Right ventricle myocardium superior (tissue), 1 donor: ENCODE measurements around the gene TIPRL. TPM values are rescaled to one million over a fixed set of nuclear protein-coding genes. Genes with fewer than 3 reads are reported as not detected.
"Not testable (repeated sequence)": the region's sequence is repeated elsewhere in the genome, so short reads cannot be mapped to it uniquely, and the experiment has no call there.

Experiments used
- ATAC-seq: fragments of 200-7000 bp; cut with Tn5 transposase; one replicate; pipeline ENCODE4 v1.9.1; 2020; ENCODE audit warnings: mild to moderate bottlenecking; ENCODE audit not compliant: poor library complexity
- DNase-seq: peaks from one replicate; pipeline ENCODE4 v3.0.0-alpha.2; 2020
- intact Hi-C: fragments of 100-400 bp; cut with DNase I; formaldehyde crosslinking; loops from one replicate; pipeline ENCODE4 v1.11.2; 2022
- total RNA-seq: library from RNA; stranded (reverse); fragmentation: NEBNext Ultra II Directional; extraction: Animal tissue kit (Norgen Biotek cat#: 25700); gene quantifications from one replicate; pipeline ENCODE4 v1.2.1, GENCODE V29; 2021
- donor health status: DM: no; HTN: yes; CAD: no; lungs with severe emphysema.

Gene TIPRL
- total RNA-seq, 1 donor from 2014 or later: 23.6 TPM

GRCh38 chr1:168199056-168199455 is 20.3 kb downstream of the TIPRL start:
- DNase-seq (no peak), ATAC-seq (no peak)
- intact Hi-C loops: no loop called here

DNA sequence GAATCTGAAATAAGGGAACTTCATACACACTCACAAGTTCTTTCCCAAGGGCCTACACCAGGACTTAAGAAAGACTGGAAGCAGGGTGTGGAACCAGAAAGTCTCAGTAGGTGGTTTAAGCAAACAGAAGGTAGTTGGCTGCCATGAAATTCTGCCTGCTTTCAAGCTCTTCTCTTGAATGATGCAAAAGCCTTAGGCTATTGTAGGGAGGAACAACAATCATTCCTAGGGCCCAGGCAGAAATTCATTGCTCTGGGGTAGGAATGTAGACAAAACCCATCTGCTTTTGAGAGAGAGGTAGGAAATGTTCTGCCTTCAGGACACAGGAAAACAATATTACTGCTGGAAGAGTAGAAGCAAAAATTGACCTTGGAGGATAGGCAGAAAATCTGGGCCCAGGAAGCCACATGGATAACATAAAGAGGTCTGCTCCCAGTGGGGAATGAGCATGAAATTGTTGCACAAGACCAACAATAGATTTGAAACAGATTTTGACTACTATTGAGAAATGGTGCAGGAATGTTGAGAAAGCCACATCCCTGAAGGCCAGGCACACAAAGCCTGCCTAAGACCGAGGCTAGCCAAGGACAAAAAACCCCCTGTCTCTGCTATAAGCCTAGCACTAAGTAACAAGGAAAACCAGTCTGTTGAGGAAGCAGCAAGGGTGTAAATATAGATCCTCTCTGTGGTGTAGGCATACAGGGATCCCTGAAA is 24.3 kb downstream of the TIPRL start:
- no peak for DNase-seq
- intact Hi-C loops: no loop called here
- peak; percentile 87 for ATAC-seq

DNA sequence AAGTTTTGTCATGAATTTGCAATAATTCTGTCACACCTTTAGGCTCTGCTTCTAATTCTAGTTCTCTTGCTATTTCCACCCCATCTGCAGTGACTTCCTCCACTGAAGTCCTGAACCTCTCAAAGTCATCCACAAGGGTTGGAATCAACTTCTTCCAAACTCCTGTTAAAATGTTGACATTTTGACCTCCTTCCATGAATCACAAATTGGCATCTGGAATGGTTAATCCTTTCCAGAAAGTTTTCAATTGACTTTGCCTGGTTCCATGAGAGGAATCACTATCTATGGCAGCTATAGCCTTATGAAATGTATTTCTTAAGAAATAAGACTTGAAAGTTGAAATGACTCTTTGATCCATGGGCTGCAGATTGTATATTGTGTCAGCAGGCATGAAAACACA is 27.3 kb downstream of the TIPRL start:
- intact Hi-C loops: no loop called here
- DNase-seq (no peak), ATAC-seq (no peak)

- intact Hi-C loops, DNase-seq, ATAC-seq: not testable (repeated sequence)
Measured at GRCh38 chr1:168207673-168208072, 28.9 kb downstream of the TIPRL start.

DNA sequence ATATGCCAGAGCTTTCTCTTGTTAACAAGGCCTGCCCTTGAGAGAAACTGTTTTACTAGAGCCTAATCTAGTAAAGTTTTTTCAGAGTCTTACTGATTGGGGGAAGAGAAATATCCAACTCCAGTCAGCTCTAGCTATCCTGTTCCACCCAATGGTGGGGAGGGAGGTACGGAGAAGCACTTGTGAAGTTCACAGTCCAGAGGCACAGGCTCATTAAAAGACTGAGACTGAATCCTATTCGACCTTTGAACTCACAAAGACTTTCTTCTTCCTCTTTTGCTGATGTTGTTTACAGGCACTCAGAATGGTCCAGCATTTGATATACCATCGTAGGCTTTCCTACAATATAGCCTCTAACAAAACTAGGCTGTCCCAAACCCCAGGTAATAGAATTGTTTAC is 31.6 kb downstream of the TIPRL start:
- DNase-seq: no peak
- no peak for ATAC-seq
- intact Hi-C loops: no loop called here

DNA sequence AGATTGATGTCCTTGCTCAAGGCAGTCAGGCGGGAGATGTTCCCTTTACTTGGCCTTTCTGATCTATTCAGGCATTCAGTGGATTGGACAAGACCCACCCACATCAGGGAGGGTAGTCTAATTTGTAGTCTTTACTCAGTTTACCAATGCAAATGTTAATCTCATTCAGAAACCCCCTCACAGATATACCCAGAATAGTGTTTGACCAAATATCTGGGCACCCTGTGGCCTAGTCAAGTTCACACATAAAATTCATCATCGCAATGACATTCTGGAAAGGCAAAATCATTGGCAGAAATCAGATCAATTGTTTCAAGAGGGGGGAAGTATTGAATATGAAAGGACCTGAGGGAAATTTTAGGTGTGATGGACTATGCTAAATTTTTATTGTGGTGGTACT is 34.6 kb downstream of the TIPRL start:
- intact Hi-C loops: no loop called here
- no peak for ATAC-seq

DNA sequence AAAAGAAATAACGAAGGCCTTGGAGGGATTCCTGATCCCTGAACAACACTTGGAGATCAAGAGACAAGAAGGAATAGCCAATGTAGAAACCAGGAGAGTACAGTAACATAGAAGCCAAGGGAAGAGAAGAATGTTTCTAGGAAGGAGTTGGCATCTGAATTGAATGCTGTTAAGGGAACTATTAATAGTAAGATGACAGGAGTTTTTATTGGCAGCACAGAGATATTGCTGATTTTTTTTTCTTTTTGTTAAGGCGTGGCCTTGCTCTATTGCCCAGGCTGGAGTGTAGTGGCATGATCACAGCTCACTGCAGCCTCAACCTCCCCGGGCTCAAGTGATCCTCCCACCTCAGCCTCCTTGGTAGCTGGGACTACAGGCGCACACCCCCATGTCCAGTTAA is 37.4 kb downstream of the TIPRL start:
- no peak for DNase-seq
- intact Hi-C loops: no loop called here
- peak; percentile 87 for ATAC-seq

More for the DNA sequence above, 34.6 kb downstream of the TIPRL start:
- DNase-seq: no peak

- no peak for DNase-seq
- intact Hi-C loops: no loop called here
- no peak for ATAC-seq
Measured at GRCh38 chr1:168217664-168218063, 38.9 kb downstream of the TIPRL start.

GRCh38 chr1:168218658-168219057 is 39.9 kb downstream of the TIPRL start:
- DNase-seq (no peak), ATAC-seq (no peak)
- intact Hi-C loops: no loop called here

DNA sequence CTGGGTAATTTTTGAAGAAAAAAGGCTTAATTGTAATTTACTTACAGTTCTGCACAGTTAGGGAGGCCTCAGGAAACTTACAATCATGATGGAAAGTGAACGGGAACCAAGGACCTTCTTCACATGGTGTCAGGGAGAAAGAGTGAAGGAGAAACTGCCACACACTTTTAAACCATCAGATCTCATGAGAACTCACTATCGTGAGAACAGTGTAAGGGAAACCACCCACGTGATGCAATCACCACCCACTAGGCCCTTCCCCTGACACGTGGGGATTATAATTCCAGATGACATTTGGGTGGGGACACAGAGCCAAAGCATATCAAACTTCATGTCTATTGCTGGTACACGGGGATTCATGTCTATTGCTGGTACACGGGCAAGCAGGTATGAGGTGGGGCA is 41.7 kb downstream of the TIPRL start:
- ATAC-seq (no peak), DNase-seq (no peak)
- intact Hi-C loops: no loop called here

- no peak for DNase-seq
- no peak for ATAC-seq
- intact Hi-C loops: no loop called here
Measured at GRCh38 chr1:168221275-168221674, 42.5 kb downstream of the TIPRL start.

- intact Hi-C loops: no loop called here
- ATAC-seq (no peak), DNase-seq (no peak)
Measured at GRCh38 chr1:168223261-168223660, 44.5 kb downstream of the TIPRL start.

- no peak for ATAC-seq
- intact Hi-C loops: no loop called here
- no peak for DNase-seq
Measured at GRCh38 chr1:168223681-168224540, 45.1 kb downstream of the TIPRL start.

DNA sequence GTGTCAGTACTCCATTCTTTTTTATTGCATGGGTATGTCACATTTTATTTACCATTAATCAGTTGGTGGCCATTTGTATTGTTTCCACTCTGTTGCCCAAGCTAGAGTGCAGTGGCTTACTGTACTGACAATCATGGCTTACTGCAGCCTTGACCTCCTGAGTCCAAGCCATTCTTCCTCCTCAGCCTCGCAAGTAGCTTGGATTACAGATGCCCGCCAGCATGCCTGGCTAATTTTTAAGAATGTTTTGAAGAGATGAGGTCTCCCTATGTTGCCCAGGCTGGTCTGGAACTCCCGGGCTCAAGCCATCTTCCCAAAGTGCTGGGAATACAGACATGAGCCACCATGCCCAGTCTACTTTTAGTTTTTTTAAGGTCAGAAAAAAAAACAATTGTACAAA is 46.2 kb downstream of the TIPRL start:
- ATAC-seq: no peak
- no peak for DNase-seq
- intact Hi-C loops: no loop called here

DNA sequence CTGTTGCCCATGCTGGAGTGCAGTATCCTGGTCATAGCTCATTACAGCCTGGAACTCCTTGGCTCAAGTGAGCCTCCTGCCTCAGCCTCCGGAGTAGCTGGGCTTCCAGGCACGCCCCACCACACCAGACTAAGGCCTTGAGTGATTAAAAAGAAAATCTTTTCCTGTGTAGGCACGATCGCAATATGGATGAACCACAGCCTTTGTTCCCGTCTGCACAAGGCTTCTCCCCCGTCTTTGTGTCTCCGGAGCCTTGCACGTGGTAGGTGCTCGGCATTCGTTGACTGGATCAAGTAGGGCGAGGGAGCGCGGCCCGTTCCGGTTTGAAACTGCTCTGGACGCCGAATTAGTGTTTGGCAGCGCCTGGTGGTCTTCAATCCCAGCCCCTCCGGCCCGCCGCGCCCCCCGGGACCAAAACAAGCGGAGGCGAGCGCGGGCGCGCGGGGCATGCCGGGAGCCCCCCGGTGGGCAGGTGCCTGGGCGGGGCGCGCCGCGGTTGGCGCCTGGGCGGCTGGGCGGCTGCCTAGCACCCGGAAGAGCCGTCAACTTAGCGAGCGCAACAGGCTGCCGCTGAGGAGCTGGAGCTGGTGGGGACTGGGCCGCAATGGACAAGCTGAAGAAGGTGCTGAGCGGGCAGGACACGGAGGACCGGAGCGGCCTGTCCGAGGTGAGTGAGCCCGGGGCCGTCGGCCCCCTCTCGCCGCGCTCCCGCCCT is 46.9 kb downstream of the TIPRL start, which contains the start of gene SFT2D2:
SFT2D2 (plus strand) TSS at position 529 of the 715 bp plus-strand sequence; CDS start at position 605, 76 bp downstream.
- peak; percentile 98 for ATAC-seq
- intact Hi-C loops: no loop called here
- DNase-seq: peak; percentile 88

DNA sequence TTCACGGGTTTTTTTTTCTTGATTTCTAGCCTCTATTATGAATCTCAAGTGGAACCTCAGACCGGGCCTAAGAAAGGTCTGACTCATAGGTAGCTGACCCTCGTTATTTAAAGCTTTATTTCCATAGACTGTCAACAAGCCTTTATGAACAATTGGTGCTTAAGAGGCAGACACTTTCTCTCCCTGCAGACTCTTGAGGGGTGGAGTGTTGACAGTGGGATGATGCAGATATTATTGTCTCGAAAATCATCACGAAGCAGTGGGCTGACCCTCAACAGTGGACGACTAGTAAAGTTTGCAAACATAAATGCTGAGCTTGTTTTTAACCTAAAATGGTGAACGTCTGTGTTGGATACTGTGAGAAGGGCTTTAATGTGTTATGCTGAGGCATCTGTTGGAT is 48.9 kb downstream of the TIPRL start:
- no peak for ATAC-seq
- DNase-seq: no peak
- intact Hi-C loops: no loop called here

GRCh38 chr1:168229893-168230292 is 51.1 kb downstream of the TIPRL start:
- intact Hi-C loops: no loop called here
- ATAC-seq (no peak), DNase-seq (no peak)

DNA sequence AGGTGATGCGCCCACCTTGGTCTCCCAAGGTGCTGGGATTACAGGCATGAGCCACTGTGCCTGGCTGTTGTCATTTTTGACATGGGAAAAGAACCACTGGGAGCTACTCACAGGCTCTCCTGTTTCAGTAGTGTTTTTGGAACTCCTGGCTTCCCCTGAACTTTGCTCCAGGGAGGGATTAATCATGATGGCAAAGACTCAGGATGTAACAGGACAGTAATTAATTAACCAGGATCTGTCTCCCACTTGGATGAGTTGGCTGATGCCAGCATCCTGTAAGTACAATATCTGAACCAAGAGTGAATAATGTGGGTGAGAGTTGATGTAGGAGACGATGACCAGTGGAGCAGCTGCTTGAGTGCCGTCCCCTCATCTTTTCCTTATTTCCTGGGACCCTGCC is 51.9 kb downstream of the TIPRL start:
- intact Hi-C loops: no loop called here
- DNase-seq (no peak), ATAC-seq (no peak)

DNA sequence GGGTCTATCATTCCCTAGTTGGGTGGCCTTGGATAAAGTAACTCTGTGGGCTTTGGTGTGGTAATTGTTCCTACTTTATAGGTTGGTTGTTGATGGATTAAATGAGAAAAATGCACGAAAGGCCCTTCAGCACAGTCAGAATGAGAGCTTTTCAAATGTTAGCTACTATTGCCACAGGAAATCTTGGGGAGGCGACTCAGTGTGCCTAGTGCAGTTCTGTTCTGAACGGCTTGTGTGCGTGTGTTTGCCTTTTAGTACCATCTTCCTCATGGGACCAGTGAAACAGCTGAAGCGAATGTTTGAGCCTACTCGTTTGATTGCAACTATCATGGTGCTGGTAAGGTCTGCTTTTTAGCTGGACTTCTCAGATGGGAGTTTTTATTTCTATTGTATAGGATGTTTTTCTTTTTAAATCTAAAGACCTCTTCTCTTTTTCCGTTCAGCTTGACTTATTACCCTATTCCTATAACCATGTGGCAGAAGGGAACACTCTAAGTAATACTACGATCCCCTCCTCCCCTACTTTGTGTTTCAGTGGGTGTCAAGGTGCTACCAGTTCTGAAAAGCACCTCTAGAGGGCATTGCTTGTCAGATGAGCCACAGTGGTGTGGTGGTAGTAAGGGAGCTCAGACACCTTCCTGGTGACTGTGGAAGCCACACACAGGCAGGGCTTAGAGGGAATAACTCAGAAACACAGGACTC is 56.2 kb downstream of the TIPRL start:
- intact Hi-C loops: no loop called here
- ATAC-seq: peak; percentile 59
- DNase-seq: no peak
